HCT116 (cell line): ENCODE data around the gene EEFSEC.

Experiments used
- CBX3 ChIP-seq: IDR thresholded peaks from 2 replicates; pipeline ENCODE4 v1.6.1; 2012; ENCODE audit warnings: low read depth
- CEBPB ChIP-seq: IDR thresholded peaks from 2 replicates; pipeline ENCODE4 v1.6.1; 2012; ENCODE audit warnings: low read depth
- EZH2 ChIP-seq: fragments of 200-600 bp; sonication (generic); IDR thresholded peaks from 2 replicates; pipeline ENCODE4 v1.6.1; 2017; ENCODE audit warnings: antibody characterized with exemption, mixed run types
- EZH2phosphoT487 ChIP-seq: fragments of 200-600 bp; IDR thresholded peaks from 2 replicates; pipeline ENCODE4 v1.6.1; 2018; ENCODE audit warnings: antibody characterized with exemption, borderline replicate concordance
- FOSL1 ChIP-seq: IDR thresholded peaks from 2 replicates; pipeline ENCODE4 v1.6.1; 2012; ENCODE audit warnings: low read depth
- POLR2AphosphoS5 ChIP-seq: IDR thresholded peaks from 2 replicates; pipeline ENCODE4 v1.6.1; 2011; ENCODE audit warnings: mild to moderate bottlenecking, low read depth, low read length, moderate library complexity
- RAD21 ChIP-seq: IDR thresholded peaks from 2 replicates; pipeline ENCODE4 v1.6.1; 2012; ENCODE audit warnings: low read depth, mild to moderate bottlenecking
- SIN3A ChIP-seq: IDR thresholded peaks from 2 replicates; pipeline ENCODE4 v1.6.1; 2012; ENCODE audit warnings: low read depth
- TCF7L2 ChIP-seq: IDR thresholded peaks from 2 replicates; pipeline ENCODE4 v1.7.0; 2011; ENCODE audit warnings: borderline replicate concordance, inconsistent platforms; ENCODE audit not compliant: insufficient read depth, insufficient read length; ENCODE audit errors: extremely low read depth
- ZNF274 ChIP-seq: fragments of 200-500 bp; sonication (Bioruptor generic); IDR thresholded peaks from 2 replicates; pipeline ENCODE4 v1.6.1; 2014; ENCODE audit warnings: mild to moderate bottlenecking, low read depth, low read length, inconsistent platforms
- TF ChIP-seq, protein P1 (sequence below), 3 experiments: fragments of 200-600 bp in 1 of 3; sonication (generic) in 1 of 3; IDR thresholded peaks in 2 of 3; conservative IDR thresholded peaks in 1 of 3; 2 replicates each; pipeline ENCODE4 v1.5.1; 2012 to 2017; ENCODE audit warnings: low read depth in 2 of 3, low read length in 2 of 3, antibody characterized with exemption in 1 of 3, borderline replicate concordance in 1 of 3, control low read depth in 1 of 3, mild to moderate bottlenecking in 1 of 3, mixed read lengths in 1 of 3, mixed run types in 1 of 3, moderate library complexity in 1 of 3; ENCODE audit not compliant: insufficient read depth in 1 of 3
- TF ChIP-seq, protein P2 (sequence below): IDR thresholded peaks from 2 replicates; pipeline ENCODE4 v1.6.1; 2012

DNA sequence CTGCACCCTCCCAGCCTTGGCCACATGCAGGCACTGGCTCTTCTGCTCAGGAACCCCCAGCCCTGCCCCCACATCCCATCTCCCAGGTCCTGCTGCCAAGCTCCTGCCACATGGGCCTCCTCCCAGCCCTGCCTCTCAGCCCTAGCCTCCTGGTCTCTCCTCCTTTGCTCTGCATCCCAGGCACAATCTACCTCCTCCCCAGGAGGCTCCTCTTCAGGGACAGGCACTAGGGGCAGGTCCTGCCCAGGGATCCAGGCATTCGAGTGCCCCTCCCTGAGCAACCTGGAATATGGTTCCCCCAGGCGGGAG is 301.0 kb downstream of the EEFSEC start:
- TF ChIP-seq, protein P1, sequence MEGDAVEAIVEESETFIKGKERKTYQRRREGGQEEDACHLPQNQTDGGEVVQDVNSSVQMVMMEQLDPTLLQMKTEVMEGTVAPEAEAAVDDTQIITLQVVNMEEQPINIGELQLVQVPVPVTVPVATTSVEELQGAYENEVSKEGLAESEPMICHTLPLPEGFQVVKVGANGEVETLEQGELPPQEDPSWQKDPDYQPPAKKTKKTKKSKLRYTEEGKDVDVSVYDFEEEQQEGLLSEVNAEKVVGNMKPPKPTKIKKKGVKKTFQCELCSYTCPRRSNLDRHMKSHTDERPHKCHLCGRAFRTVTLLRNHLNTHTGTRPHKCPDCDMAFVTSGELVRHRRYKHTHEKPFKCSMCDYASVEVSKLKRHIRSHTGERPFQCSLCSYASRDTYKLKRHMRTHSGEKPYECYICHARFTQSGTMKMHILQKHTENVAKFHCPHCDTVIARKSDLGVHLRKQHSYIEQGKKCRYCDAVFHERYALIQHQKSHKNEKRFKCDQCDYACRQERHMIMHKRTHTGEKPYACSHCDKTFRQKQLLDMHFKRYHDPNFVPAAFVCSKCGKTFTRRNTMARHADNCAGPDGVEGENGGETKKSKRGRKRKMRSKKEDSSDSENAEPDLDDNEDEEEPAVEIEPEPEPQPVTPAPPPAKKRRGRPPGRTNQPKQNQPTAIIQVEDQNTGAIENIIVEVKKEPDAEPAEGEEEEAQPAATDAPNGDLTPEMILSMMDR (IDR thresholded peaks at IDR 0.05 in 2 of 3, conservative IDR thresholded peaks at IDR 0.05 in 1 of 3; ENCODE audit: borderline replicate concordance in 1 of 3, insufficient read depth in 1 of 3, low read depth in 2 of 3, low read length in 2 of 3): no peak
- no peak for TF ChIP-seq EZH2
- TF ChIP-seq FOSL1: no peak
- no peak for TF ChIP-seq SIN3A
- no peak for TF ChIP-seq POLR2AphosphoS5
- TF ChIP-seq RAD21: no peak
- TF ChIP-seq, protein P2, sequence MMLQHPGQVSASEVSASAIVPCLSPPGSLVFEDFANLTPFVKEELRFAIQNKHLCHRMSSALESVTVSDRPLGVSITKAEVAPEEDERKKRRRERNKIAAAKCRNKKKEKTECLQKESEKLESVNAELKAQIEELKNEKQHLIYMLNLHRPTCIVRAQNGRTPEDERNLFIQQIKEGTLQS: no peak
- no peak for TF ChIP-seq TCF7L2
- no peak for TF ChIP-seq CBX3
- no peak for TF ChIP-seq ZNF274
- TF ChIP-seq EZH2phosphoT487: no peak
- TF ChIP-seq CEBPB: no peak
